Measurements from ENCODE around the gene LITAFD.
"Not testable (repeated sequence)": the region's sequence is repeated elsewhere in the genome, so short reads cannot be mapped to it uniquely, and the experiment has no call there.

The LITAFD gene

DNA sequence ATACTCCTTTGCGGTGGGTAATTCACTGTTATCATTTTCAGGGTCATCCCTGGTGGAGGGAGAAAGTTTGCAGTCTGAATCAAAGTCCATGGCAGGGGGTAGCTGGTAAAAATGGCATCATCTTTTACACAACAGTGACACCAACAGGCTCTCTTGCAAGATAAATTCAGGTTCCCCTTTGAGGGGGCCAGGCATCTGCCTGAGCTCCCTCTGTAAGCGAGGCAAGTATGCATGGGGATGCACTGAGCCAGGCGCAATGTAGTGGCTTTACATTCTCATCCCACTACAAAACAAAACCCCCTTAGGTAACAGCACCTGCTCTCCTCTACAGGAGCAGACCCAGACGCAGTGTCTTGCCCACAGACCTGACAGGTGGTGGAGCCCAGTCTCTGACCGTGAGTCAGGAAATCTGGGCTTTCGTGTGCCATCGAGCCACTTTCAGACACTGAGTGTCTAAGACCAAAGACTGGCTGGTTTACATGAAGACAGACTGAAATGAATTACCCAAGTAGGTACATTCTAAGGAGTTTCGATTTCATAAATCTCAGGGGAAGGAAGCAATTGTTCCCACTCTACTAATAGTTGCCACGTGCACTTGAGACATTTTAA lies 17.7 kb downstream of the LITAFD start:
- no peak for DNase-seq

DNA sequence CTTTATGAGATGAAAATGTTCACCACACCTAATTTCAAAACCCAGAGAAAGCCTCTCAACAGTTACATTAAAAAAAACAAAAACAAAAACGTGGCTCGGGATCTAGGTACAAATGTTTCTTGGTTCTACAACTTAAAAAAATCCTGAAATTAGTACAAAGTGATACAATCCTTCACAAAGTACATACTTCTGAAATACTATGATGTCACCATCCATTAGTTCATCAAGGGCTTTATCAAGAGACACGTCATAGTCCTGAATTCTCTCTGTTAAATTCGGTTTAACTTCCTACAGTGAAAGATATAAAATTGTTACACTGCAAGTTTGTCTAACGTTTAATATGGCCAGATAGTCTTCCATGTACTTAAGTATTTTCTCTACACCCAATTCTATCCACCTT lies 18.2 kb downstream of the LITAFD start:
- no peak for DNase-seq

DNA sequence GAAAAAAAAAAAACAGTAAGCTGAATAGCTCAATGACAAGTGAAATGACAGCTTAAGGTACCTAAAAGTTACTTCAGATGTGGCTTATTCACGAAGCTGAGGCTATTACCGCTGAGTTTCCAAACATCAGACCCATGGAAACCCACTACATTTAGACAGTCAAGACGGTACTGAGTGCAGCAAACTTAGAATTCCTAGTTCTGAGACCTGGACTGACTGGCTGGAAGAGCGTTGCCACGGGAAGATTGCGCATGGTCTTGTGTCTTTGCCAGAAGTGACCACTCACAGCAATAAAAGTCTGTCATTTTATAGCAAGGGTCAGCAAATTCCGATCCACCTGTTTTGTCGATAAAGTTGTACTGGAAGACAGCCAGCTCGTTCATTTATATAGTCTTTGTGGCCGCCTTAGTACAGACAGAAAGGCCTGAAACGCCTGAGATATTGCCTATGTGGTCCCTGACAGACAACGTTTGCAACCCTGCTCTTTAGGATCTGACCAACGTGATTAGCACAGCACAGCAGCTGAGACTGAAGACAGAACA lies 19.2 kb downstream of the LITAFD start:
- DNase-seq: no peak

GRCh38 chr16:8903004-8903403 lies 20.9 kb downstream of the LITAFD start:
- DNase-seq: no peak

DNA sequence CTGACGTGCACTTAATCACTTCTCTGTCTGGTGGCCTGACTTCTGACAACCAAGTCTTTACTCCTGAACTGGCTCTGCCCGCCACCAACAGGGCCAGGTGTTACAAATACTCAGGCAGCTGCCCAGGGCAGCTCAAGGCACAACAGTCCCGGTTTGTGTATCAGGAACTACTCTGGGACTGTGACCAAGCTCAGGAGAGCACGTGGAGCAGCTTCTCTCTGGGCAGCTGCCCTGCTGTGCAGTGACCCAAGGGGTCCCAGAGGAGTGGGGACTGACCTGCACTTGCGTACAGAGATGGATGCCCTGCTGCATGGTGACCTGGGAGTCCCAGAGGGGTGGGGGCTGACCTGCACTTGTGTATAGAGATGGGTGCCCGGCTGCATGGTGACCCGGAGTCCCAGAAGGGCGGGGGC lies 21.9 kb downstream of the LITAFD start:
- DNase-seq: no peak

- peak; percentile 30 for DNase-seq
Observed at GRCh38 chr16:8905168-8905762, 23.1 kb downstream of the LITAFD start.

GRCh38 chr16:8905795-8906591 lies 23.8 kb downstream of the LITAFD start:
- DNase-seq: no peak

GRCh38 chr16:8907096-8907495 lies 24.9 kb downstream of the LITAFD start:
- no peak for DNase-seq

GRCh38 chr16:8908810-8909468 lies 26.8 kb downstream of the LITAFD start:
- no peak for DNase-seq

DNA sequence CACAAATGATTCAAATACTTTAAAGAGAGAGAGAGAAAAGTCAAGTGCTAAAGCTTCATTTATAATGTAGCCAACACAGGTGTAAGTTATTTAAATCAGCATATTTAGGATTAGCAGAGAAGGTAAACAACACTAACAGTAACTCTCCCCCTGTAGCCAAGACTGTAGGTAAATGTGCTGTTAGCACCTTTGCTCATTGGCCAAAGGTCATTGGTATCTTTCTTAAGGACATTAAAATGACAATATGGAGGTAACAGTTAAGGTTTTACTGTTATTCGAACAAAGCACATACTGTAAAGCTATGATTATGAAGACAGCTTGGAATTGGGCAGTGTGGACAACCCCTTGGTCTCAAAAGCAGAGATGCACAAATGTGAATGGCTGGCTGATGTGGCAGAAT lies 28.7 kb downstream of the LITAFD start:
- no peak for DNase-seq

DNA sequence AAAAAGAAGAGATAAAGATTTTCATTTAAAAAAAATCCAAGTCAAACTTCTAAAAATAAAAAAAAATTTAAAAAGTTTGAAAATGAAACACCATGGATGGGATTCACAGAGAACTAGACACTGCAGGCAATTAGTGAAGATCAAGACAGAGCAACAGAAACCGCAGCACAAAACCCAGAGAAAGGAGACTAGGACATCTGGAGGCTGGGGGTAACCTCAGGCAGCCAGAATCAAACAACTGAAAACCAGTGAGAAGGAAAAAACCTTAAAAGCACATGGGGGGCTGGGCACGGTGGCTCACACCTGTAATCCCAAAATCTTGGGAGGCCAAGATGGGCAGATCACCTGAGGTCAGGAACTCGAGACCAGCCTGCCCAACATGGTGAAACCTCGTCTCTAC lies 30.6 kb downstream of the LITAFD start:
- no peak for DNase-seq

DNA sequence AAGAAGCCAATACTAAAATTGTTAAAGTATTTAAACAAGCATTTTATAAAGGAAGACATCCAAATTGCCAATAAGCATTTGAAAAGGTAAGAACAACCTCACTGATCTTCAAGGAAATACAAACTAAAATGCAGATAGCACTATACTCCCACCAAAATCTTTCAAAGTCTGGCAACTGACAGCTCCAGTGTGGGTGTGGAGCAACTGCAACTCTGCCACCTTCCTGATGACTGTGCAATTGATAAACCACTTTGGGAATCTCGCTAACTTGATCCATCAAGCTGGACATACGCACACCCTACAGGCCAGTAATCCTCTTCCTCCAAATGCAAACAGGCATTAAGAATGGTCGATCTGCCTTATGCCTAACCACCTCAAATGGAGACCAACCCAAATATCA lies 31.9 kb downstream of the LITAFD start:
- DNase-seq: no peak

GRCh38 chr16:8915722-8916301 lies 33.7 kb downstream of the LITAFD start:
- no peak for DNase-seq

DNA sequence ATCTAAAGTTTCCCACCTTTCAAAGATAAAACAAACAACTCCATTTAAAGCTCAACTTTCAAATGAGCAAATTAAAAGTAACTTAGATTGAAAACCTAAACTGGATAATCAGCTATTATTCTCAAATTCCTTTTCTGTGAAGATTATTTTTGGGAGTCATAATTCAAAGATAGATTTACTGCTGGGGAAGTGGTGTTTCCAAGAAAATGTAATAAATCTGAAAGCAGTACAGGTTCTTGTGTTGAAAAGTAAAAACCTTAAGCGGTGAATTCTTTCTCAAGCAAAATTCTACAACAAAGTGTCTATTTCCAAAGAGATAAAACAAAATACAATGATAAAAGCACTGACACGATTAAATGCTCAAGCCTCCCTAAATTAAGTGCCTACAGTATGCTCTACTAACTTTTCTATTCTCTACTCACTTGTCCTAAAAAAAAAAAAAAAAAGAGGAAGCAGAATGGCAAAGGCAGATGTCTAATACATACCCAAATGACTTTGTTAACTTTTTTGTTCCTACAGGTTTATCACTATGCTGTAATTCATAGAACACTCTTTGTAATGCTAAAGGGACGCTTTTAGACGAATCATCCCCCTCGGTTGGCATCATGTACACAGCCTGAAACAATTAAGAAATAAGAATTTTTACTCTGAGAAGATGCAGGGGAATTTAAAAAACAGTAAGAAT lies 34.5 kb downstream of the LITAFD start:
- no peak for DNase-seq

GRCh38 chr16:8917336-8917735 lies 35.2 kb downstream of the LITAFD start:
- DNase-seq: not testable (repeated sequence)

GRCh38 chr16:8919089-8919933 lies 37.2 kb downstream of the LITAFD start:
- no peak for DNase-seq

DNA sequence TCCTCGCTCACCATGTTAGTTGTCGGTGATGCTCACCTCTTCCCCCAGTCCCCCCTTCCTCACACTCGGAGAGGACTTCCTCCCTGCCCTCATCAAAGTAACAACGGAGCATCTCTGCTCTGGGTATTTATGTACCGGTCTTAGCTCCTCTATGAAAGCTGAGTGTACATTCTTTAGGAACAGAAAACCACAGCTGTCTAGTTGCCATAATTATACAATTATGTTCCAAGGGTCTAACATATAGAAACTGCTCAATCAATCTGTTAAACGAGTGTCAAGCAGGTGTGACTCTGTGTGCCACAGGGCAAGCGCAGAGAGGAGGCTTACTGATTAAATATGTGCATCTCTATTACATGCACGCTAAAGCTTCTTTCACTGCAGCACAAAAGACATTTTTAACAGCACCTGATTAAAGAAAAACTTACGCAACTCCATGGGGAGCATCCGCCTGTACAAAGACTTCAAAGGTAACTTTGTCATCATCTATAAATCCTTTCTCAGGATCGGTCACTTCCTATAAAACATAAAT lies 37.8 kb downstream of the LITAFD start:
- DNase-seq: no peak

DNA sequence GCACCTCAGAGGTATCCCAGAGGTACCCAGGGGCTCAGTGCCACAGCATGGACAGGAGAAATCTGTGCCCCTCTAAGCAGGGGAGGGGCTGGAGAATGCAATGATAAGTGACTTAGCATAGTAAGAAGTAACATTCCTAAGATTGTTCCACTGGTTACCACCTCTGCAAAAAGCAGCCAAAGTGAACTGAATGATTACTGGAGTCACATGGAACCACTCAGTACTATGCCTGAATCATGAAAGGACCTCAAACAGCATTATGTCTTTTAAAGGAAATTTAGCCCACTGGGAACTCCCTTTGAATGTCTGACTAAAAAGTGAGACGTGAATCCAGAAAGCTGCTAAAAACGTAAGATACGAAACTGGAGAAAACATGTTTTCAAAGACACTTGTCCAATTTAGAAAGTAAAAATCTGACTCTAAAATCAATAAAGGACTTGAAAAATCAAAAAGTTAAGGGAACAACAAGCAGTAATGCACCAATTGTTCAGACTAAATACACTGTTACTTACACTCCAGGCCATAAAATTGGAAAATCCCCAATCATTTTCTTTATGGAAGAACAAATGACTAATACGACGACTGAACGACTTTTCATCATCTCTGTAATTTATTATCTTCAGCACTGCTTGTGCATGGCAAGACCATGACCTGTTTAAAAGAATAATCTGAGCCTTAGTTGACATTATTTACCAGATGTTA lies 38.6 kb downstream of the LITAFD start:
- DNase-seq: peak; percentile 55

- DNase-seq: no peak
Observed at GRCh38 chr16:8921347-8921984, 39.3 kb downstream of the LITAFD start.

- DNase-seq: no peak
Observed at GRCh38 chr16:8923199-8923598, 41.0 kb downstream of the LITAFD start.
